ENCODE results near the gene PSG7.
A peak's percentile ranks its signal among the peaks of the same experiment; 100 is the strongest.
"Not testable (repeated sequence)": the region's sequence is repeated elsewhere in the genome, so short reads cannot be mapped to it uniquely, and the experiment has no call there.

Gene PSG7

DNA sequence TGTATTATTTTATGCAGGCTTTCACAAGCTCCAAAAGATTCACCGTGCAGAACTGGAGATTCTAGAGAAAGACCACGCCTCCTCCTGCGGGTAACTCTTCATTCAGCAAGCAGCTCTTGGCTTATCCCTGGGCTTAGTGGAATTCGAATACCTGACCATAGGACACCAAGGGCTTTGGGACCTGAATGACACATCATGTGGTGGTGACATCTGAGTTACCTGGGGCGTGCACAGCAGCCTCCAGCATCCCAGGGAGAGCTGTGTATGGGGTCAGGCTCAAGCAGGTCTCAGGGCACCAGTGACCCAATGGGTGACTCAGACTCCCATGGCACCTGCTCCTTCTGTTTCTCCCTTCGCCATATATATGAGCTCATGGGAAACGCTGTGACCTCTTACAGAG, 46.6 kb downstream of the PSG7 start:
- ATAC-seq; H3K4me3 Mint-ChIP-seq; H3K4me1 Mint-ChIP-seq; H3K36me3 Mint-ChIP-seq; H3K9me3 Mint-ChIP-seq; H3K27ac Mint-ChIP-seq; DNase-seq (ENCODE audit: low spot score in 2 of 2): not testable (repeated sequence)

DNA sequence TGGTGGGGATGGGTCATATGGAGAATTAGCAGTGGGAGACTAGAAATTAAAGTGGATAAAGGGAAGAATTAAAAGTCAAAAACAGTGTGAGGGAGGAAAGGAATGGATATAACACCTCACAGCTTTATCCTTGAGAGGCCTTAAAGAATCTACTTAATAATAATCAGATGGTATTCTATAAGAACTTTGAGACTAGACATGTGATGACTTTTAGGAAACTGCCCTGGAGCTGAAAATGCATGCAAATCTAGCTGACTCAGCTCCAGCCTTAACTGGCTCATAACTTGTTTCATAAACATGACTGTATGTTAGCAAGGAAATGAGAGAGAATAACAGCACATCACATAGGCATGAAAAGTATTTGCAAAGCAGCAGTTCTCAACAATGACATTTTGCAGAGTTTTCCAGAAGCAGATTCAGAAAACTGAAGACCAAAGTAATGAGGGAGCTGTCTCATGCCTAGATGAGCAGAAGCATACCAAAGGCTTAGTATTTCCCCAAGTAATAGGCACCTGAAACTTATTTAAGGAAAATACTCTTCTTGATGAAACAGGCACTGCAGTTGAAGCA, 49.0 kb downstream of the PSG7 start:
- H3K27ac Mint-ChIP-seq; ATAC-seq; H3K4me1 Mint-ChIP-seq; DNase-seq (ENCODE audit: low spot score in 2 of 2); H3K4me3 Mint-ChIP-seq; H3K9me3 Mint-ChIP-seq; H3K36me3 Mint-ChIP-seq: not testable (repeated sequence)

DNA sequence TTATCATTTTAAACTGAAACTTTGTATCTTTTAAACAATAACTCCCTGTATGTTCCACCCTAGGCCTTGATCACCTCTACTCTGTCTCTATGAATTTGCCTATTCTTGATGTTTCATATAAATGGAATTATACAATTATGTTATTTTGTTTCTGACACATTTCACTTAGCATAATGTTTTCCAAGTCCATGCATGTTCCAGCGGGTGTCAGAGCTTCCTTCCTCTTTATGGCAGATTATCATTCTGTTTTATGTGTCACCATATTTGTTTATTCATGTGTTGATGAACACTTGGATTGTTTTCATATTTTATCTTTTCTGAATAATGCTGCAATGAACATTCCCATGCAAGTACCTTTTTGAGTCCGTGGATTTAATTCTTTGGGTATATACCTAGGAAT, 54.3 kb downstream of the PSG7 start:
- not testable (repeated sequence) for H3K4me1 Mint-ChIP-seq

DNA sequence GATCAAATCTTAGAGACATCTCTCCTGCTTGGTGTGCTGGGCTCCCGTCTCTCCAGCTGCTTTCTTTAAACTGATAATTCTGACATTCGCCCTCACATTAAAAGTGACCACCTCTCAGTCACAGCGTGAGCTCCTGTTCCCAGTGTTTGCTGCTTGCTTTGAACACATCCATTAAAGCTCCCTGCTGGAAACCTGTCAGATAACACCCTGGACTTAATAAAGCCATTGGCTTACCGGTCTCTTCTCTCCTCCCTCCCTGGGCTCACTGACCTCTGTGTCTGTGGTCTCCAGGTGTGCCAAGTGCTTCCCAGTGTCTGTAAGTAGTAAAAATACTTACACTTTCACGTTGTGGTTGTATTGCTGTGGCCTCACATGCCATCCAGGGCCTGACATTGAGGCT, 55.0 kb downstream of the PSG7 start:
- not testable (repeated sequence) for H3K27ac Mint-ChIP-seq; H3K4me1 Mint-ChIP-seq; H3K4me3 Mint-ChIP-seq; H3K9me3 Mint-ChIP-seq; ATAC-seq; DNase-seq (ENCODE audit: low spot score in 2 of 2); H3K36me3 Mint-ChIP-seq

More for the DNA sequence above, 54.3 kb downstream of the PSG7 start:
- not testable (repeated sequence) for ATAC-seq; H3K27ac Mint-ChIP-seq; DNase-seq (ENCODE audit: low spot score in 2 of 2); H3K36me3 Mint-ChIP-seq; H3K9me3 Mint-ChIP-seq; H3K4me3 Mint-ChIP-seq

DNA sequence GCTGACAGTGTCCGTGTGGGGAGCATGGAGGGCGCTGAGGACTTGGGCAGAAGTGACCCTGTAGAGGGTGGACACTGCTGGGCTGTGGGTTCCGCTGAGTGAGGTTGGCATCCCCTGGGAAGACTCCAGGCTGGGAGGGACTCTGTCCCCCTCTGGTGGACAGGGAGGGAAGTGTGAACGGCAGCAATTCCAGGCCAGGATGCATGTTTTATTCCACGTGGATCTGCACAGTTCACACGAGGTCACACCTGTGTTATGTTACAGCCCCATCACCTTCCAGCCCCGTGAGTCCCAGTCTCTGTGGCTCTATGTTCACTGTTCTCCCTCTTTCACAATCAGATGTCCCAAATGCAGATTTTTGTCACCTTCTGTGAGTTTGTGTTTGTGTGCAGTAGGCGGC, 55.7 kb downstream of the PSG7 start:
- not testable (repeated sequence) for DNase-seq (ENCODE audit: low spot score in 2 of 2); H3K36me3 Mint-ChIP-seq; H3K4me3 Mint-ChIP-seq; H3K9me3 Mint-ChIP-seq; H3K4me1 Mint-ChIP-seq; H3K27ac Mint-ChIP-seq; ATAC-seq

DNA sequence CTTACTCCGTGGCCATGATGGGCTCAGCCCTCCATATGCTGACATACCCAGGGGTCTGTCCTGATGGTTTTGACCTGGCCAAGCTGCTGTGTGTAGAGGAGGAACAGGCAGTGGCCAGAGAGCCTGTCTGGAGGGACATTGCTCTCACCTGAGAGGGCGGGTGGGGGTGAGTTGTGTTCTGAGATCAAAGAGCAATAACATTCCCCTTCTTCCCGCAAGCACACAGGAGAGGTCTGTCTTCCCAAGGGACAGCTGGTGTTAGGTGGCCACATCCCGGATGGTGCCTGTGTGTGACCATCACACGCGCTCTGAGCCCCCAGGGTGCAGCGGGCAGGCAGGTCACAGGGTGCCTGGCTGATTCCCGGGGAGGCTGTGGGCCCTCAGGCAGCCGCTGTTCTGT, 56.4 kb downstream of the PSG7 start:
- ATAC-seq; DNase-seq (ENCODE audit: low spot score in 2 of 2); H3K27ac Mint-ChIP-seq; H3K4me3 Mint-ChIP-seq; H3K4me1 Mint-ChIP-seq; H3K9me3 Mint-ChIP-seq; H3K36me3 Mint-ChIP-seq: not testable (repeated sequence)

DNA sequence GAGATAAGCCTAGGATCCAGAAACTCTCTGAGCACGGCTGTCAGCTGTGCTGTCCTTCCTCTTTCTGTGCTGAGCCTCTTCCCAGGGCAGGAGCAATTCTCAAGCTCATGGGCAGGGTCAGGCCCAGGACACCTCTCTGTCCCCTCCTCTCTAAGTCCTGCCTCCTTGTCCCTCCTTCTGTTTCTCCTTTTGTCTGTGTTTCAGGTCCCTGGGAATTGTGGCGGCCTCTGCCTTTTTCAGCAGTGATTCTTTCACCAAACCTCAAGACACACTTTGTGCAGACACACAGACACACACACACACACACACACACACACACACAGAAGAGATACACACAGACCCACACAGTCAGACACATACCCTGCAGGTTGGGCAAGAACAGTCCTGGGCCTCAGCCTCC, 57.4 kb downstream of the PSG7 start, which contains the start of gene PSG1:
Gene PSG1, minus strand, starts transcription at position 101 of the 400 bp plus-strand sequence. CDS start 132 bp downstream, outside the sequence.
- DNase-seq (ENCODE audit: low spot score in 2 of 2), result no peak
- no peaks in the 10 kb centered on the region for H3K4me1 Mint-ChIP-seq

DNA sequence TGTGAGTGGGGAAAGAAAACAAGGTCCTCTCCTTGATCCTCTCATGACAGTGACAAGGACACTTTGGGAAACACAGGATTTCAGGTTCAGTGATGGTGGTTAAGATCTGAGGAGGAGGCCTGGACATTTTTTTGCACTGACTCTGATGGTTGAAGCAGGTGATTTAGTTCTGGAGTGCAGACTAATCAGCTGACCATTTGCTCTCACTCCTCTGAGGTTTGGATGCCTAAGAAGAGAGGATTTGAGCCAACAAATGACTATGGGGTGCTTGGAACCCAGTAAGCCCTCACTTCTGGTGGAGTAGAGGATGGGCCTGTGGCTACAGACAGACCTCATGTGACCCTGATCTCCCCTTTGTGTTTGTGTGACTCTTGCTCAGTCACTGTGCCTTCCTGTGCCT, 60.4 kb downstream of the PSG7 start:
- H3K4me1 Mint-ChIP-seq; ATAC-seq; H3K4me3 Mint-ChIP-seq; DNase-seq (ENCODE audit: low spot score in 2 of 2); H3K27ac Mint-ChIP-seq; H3K9me3 Mint-ChIP-seq; H3K36me3 Mint-ChIP-seq: not testable (repeated sequence)

More for the DNA sequence above, 57.4 kb downstream of the PSG7 start, which contains the start of gene PSG1:
- Mint-ChIP-seq H3K9me3 (no peaks in the 10 kb centered on the region), H3K4me3 (no peak within 1 kb of the TSS), H3K27ac (peak within 1 kb of the TSS; percentile 45), H3K36me3 (no peaks in the 10 kb centered on the region)
- ATAC-seq, result no peak

DNA sequence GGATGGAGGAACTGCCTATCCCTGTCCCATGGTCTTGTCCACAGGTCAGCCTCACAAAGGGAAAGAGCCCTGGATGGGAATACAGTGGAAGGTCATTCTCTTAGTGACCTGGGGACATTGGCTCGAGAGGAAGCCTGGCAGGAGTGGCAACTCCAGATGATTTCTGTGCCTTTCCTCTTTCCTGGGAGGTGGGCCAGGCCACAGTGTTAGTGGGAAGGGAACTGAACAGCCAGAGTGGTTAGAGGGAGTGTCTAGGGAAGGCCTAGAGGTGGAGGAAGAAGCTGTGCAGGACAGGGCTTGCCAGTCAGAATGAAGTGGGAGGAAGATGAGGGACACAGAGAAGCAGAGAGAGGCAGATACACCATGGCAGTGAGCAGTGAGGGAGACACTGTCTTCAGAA, 61.1 kb downstream of the PSG7 start:
- H3K4me1 Mint-ChIP-seq, result not testable (repeated sequence)

DNA sequence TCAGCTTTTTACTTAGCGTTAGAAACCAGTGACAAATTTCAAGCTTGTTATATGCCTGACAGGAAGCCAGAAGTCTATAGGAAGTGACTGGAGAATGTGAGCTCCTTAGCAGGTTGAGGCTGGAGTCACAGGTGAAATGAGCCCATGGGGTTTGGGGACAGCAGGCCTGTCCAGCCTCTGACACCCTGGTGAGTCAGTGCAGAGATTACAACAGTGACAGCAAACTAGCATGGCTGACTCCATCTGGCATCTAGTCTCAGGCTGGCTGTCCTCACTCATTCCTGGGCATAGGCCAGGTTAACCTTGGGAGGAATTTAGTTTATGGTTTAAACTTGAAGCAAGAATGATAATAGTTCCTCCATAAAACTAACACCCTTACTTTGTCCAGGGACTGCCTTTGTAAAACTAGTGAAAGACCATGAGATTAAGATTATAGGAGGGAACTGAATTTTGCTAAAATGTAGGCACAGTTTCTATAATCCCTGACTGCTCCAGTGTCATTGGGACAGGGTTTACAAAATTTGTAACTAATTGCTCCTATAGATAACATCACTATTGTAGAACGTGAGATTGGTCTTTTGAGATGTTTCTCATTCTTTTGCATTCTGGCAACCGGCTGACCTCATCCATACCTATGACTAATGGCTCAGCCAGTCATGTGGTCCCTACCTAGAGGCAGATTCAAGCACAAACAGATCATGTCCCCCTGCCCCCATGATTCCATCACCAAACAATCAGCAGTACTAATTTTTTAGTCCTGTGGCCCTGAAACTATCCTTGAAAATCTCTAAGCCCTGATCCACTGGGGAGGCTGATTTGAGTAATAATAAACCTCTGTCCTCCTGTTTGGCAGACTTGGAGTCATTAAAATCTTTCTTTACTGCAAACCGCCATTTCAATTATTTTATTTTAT, 61.9 kb downstream of the PSG7 start:
- not testable (repeated sequence) for H3K9me3 Mint-ChIP-seq; H3K36me3 Mint-ChIP-seq; H3K4me3 Mint-ChIP-seq; DNase-seq (ENCODE audit: low spot score in 2 of 2); H3K4me1 Mint-ChIP-seq; H3K27ac Mint-ChIP-seq; ATAC-seq

More for the DNA sequence above, 61.1 kb downstream of the PSG7 start:
- not testable (repeated sequence) for H3K4me3 Mint-ChIP-seq; H3K27ac Mint-ChIP-seq; ATAC-seq; DNase-seq (ENCODE audit: low spot score in 2 of 2); H3K9me3 Mint-ChIP-seq; H3K36me3 Mint-ChIP-seq

DNA sequence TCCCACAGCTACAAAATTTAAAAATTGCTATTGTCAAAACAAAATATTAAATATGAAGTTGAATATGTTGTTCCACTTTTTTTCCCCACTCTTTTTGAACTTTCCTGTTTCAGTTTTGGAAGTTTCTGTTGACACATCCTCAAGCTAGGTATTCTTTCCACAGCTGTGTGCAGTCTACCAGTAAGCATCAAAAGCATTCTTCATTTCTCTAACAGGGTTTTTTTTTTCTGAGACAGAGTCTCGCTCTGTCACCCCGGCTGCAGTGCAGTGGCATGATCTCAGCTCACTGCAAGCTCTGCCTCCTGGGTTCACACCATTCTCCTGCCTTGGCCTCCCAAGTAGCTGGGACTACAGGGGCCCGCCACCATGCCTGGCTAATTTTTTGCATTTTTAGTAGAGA, 62.9 kb downstream of the PSG7 start:
- H3K4me1 Mint-ChIP-seq; H3K36me3 Mint-ChIP-seq; H3K27ac Mint-ChIP-seq; H3K9me3 Mint-ChIP-seq; ATAC-seq; H3K4me3 Mint-ChIP-seq; DNase-seq (ENCODE audit: low spot score in 2 of 2): not testable (repeated sequence)
